ENCODE data around the gene TMOD3.

DNA sequence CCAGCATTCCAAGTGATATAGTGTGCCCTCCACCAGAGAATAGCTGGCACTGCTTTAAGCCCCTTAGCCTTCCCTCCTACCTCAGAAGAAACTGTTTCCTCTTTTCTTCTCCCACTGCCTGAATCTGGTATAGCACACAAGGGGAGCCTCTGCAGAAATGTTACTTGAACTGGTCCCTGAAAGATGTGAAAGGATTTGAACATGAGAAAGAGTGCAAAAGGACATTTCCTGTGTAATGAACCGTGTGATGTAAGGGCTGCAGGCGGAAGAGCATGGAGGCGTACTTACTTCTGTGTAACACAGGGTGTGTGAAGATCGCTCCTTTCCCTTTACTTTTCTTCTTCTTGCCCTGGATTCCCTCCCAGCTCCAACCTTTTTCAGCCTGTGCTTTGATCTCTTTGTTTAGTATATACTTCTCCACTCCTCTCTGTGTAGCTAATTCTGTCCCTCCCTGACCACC, 8.4 kb downstream of the TMOD3 start:
- TF ChIP-seq GATA2 (IDR thresholded peaks at IDR 0.05; ENCODE audit: low read depth, low read length) (no peak), GATA3 (IDR thresholded peaks at IDR 0.05; ENCODE audit: low read depth, low read length) (no peak)

Data from SH-SY5Y (cell line).